ENCODE data around the gene BIRC6.
"Not testable (repeated sequence)": the region's sequence is repeated elsewhere in the genome, so short reads cannot be mapped to it uniquely, and the experiment has no call there.

BIRC6 gene

DNA sequence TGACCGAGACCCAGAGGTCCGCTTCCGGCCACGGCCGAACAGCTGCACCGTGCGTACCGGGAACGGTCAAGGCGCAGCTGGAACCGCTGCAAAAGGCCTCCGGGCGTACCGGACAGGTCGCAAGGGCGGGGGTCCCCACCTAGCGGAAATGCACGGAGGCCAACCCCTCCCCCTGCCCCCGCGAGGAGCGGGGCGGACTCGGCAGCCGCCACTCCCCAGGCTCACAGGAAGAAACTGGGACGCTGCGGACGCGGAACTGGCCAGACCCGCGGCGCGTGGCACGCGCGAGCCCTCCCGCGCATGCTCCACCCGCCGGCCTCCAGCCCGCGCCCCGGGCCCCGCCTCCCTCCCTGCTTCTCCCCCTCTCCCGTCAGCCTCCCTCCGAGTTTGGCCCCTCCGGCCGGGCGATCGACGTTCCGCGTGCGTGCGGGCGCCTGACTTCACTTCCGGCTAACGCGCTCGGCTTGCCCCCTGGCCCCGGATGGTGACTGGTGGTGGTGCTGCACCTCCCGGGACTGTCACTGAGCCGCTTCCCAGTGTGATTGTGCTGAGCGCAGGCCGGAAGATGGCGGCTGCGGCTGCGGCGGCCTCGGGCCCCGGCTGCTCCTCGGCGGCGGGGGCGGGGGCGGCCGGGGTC, at the start of gene BIRC6:
BIRC6 (plus strand) TSS at position 343 of the 637 bp plus-strand sequence; CDS start at position 482, 139 bp downstream.
- DNase-seq = peak; percentile 95 to 96

GRCh38 chr2:32310577-32310976, 46.2 kb upstream of the BIRC6 start:
- DNase-seq = no peak

- DNase-seq = no peak
These were observed 41.9 kb upstream of the BIRC6 start for GRCh38 chr2:32314886-32315285.

DNA sequence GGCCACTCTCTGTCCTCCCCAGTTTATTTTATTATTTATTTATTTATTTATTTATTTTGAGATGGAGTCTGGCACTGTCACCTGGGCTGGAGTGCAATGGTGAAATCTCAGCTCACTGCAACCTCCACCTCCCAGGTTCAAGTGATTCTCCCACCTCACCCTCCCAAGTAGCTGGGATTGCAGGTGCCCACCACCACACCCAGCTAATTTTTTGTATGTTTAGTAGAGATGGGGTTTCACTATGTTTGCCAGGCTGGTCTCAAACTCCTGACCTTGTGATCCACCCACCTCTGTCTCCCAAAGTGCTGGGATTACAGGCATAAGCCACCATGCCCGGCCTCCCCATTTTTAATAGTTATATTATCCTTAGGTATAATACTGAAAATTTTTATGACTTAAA, 28.1 kb upstream of the BIRC6 start:
- not testable (repeated sequence) for DNase-seq

DNA sequence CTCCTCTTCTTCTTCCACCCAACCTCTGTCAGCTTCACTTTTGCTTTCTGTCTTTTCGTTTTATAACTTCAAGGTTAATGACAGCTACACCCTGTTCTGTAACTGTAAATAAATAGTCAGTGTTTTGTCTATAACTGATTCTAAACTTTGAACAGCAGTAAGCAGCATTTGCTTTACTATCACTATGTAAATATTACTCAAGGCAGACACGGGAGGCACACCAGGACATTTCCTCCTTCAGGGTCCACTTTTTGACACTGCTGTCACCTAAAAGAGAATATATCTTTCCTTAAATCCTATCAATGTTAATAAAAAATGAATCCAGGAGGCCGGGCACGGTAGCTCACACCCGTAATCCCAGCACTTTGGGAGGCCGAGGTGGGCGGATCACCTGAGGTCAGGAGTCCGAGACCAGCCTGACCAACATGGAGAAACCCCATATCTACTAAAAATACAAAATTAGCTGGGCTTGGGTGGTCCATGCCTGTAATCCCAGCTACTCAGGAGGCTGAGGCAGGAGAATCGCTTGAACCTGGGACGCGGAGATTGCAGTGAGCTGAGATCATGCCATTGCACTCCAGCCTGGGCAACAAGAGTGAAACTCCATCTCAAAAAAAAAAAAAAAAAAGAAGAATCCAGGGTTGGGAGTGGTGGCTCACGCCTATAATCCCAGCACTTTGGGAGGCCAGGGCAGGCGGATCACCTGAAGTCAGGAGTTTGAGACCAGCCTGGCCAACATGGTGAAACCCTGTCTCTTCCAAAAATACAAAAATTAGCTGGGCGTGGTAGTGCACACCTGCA, 27.4 kb upstream of the BIRC6 start:
- not testable (repeated sequence) for DNase-seq

- no peak for DNase-seq
These were observed 26.7 kb upstream of the BIRC6 start for GRCh38 chr2:32330136-32330535.

DNA sequence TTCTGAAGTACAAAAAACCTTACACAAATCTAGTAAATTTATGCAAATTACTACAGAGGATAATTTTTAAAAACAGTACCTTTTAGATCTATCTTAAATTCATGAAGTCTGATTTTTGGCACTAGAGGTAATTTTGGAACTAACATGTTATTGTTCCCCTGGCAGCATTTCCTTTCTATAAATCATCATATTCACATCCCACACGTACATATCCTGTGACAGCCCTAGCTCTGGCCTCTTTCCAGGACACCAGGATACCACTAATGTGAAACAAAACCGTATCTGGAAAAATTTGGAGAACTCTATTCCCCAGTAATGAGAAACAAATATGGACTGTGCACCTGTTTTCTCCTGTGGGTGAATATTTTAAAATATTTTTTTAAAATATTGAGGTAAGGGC, 14.0 kb upstream of the BIRC6 start:
- peak in 1 of 2 donors; percentile 12 for DNase-seq

- DNase-seq = not testable (repeated sequence)
These were observed 6.0 kb upstream of the BIRC6 start for GRCh38 chr2:32350797-32351196.

DNA sequence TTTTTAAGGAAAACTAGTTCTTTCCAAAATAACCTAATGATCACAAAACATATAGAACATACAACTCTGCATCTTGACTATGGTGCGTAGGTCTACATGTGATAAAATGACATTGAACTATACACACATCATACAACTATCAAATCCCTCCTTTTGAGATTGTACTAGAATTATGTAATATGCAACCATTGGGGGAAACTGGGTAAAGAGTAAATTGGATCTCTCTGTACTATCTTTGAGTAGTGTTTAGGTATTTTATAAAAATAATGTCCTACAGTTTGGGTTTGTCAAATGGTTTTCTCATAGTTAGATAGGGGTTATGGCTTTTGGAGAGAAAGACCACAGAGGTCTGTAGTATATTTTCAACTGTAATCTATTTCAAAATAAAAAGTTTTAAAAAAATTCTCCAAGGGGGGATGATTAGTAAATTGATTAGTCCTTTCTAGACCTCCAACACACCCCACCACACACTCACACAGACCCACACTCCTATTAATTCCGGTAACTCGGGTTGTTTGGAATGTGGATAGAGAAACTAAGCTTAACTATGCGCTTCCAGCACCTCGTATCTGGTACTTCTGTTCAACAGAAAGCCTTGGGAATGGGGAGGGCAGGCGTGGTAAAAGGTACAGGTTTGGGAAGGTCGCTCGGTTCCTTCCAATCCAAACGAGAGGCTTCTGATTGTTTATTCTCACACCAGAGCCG, 695 bp upstream of the BIRC6 start:
- DNase-seq = peak in 1 of 2 donors; percentile 20

DNA sequence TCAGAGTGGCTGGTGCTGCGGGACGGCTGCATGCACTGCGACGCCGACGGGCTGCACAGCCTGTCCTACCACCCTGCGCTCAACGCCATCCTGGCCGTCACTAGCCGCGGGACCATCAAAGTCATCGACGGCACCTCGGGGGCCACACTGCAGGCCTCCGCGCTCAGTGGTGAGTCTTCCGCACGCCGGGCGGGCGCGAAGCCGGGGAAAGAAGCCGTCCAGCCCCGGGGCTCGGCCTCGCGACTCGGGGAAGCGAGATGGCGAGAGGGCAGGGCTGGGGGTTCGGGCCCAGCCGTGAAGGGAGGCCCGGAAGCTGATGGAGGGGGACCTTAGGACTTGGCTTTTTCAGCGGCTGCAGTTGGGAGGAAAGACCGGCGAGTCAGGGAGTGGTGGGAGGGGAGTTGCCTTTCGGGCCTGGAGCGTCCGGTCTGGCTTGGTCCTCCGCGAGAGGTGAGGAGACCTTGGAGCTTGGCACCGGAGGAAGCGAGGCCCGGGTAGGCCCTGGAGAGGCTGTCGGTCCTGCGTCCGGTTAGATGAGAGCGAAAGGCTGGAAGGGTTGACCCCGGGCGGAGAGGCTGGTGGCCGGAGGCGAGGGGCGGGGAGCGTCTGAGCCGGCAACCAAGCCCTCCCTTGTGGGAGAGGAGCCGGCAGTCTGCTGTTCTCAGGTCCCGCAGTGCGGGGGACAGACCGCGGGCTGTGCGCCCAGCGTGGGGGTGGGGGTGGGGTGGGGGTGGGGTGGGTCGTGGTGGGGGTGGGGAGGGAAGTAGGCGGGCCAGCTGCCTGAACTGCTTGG, 691 bp downstream of the BIRC6 start:
- peak in 1 of 2 donors; percentile 67 for DNase-seq

DNA sequence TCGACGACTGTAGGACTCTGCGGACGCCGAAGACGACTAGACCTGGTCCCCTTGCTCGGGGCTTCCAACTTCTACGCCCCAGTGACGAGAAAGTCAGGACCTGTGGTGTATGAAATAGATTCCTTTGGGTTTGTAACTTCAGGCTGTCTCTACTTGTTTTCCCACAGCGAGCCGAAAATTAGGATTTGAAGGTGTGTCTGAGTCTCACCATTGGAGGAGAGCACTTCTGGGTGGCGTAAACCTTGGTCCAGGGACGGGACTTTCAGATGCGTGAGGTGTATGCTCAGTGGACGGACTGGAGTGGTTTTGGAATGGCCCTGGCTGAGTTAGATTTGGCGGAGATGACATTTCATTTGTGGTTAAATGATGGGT, 1.3 kb downstream of the BIRC6 start:
- peak in 1 of 2 donors; percentile 31 for DNase-seq

- no peak for DNase-seq
These were observed 3.6 kb downstream of the BIRC6 start for GRCh38 chr2:32360416-32360815.

DNA sequence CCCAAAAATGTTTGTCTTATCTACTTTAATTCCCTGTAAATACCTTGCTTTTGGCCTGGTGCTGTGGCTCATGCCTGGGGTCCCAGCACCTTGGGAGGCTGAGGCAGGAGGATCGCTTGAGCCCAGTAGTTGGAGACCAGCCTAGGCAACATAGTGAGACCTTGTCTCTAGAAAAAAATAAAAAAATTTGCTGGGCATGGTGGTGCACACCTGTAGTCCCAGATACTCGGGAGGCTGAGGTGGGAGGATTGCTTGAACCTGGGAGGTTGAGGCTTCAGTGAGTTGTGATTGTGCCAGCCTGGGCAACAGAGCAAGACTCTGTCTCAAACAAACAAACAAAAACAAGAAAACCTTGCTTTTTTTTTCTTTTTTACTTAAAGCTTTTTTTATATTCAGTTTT, 6.2 kb downstream of the BIRC6 start:
- DNase-seq = not testable (repeated sequence)

DNA sequence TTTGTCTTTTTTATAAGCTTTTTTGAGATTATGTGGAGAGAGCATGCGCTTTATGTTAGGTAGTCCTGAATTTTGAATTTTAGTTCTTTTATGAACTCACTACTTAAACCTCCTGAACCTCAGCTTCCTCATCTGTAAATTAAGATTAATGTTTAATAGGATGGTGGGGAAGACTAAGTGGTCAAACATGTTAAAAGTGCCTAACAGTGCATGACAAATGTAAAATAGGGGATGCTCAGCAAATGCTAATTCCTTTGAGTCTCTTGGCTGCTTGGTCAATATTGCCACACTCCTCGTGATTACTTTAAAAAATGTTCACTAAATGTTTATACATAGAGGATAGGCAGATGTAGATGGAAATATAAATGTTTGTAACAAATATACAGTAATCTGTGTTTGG, 6.8 kb downstream of the BIRC6 start:
- no peak for DNase-seq

GRCh38 chr2:32364290-32364689, 7.5 kb downstream of the BIRC6 start:
- DNase-seq = not testable (repeated sequence)

DNA sequence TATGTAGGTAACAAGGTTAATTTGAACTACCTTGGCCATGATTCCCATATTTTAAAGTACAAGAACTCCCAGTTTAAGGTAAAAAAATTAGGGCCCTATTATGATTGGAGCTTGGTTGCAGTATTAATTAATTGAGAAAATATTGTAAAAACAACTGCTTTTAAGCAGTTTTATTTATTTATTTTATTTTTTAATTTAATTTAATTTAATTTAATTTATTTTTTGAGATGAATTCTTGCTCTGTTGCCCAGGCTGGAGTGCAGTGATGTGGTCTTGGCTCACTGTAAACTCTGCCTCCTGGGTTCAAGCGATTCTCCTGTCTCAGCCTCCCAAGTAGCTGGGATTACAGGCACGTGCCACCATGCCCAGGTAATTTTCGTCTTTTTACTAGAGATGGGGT, 8.9 kb downstream of the BIRC6 start:
- not testable (repeated sequence) for DNase-seq

- DNase-seq = no peak
These were observed 9.8 kb downstream of the BIRC6 start for GRCh38 chr2:32366595-32366994.

- no peak for DNase-seq
These were observed 12.4 kb downstream of the BIRC6 start for GRCh38 chr2:32369222-32369621.

GRCh38 chr2:32370942-32371341, 14.1 kb downstream of the BIRC6 start:
- not testable (repeated sequence) for DNase-seq

- DNase-seq = no peak
These were observed 15.8 kb downstream of the BIRC6 start for GRCh38 chr2:32372519-32373182.

DNA sequence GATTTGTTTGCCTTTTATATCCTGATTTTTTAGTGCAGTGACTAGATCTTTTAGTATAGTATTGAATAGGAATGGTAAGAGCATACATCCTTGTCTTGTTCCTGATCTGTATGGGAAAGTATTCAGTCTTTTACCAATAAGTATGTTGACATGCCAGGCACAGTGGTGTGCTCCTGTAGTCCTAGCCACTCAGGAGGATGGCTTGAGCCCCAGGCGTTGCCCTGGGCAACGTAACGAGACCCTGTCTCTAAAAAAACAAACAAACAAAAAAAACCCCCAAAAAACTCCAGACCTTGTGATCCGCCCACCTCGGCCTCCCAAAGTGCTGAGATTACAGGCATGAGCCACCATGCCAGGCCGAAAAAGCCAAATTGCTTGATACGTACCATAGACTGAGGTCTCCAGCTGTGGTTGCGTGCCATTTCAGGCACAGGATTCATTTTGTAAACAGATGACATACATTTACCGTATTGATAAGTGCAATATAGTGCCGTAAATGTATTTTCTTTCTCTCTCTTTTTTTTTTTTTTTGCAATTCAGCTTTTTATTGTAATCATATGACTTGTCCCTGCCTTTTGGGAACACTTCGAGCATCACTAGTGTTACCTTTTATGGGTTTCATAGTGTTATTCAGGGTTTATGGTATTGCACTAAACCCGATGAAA, 18.5 kb downstream of the BIRC6 start:
- no peak for DNase-seq

DNA sequence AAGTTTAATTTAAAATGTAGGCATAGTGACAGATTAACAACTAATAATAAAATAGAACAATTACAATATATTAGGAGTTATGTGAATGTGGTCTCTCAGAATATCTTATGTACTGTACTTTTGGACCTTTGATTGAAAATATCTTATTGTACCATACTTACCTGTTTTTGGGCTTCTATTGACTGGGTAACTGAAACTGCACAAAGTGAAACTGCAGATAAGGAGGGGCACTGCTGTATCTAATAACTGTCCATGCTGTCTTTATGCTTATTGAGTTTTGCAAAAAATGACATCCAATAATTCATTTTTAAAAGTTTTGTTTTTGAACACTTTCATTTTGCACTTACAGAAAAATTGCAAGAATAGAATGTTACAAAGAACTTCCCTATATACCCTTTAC, 19.9 kb downstream of the BIRC6 start:
- no peak for DNase-seq
